Measurements from ENCODE around the gene TMEM42. TPM values are rescaled to one million over a fixed set of nuclear protein-coding genes. Genes with fewer than 3 reads are reported as not detected.

Gene TMEM42
- total and polyA plus RNA-seq, 4 donors: 12.0 to 24.6 (median 13.5) TPM

GRCh38 chr3:44903314-44903713 lies 41.6 kb downstream of the TMEM42 start:
- no peak for TF ChIP-seq CTCF (IDR thresholded peaks at IDR 0.05; ENCODE audit: control extremely low read depth, extremely low read depth)
- H3K36me3 ChIP-seq (ENCODE audit: control insufficient read depth in 4 of 4, insufficient read depth in 4 of 4, low read length in 4 of 4): no peaks in the 10 kb centered on the region
- ATAC-seq (ENCODE audit: insufficient read depth, low FRiP score): no peak
- DNase-seq: no peak
- no peak overlapping the region for H3K4me3 ChIP-seq
- peaks cover 0 to 3% (median 0%) of the 10 kb centered on the region in 5 donors for H3K4me1 ChIP-seq (ENCODE audit: control insufficient read depth in 5 of 5, insufficient read depth in 5 of 5, low read length in 5 of 5)
- H3K27me3 ChIP-seq (ENCODE audit: control insufficient read depth in 3 of 3, insufficient read depth in 3 of 3, low read length in 2 of 3): peaks cover 0 to 3% (median 0%) of the 10 kb centered on the region in 3 donors
- WGBS, 2 donors: 38 to 39% methylated on average over 2 of the region's 2 CpGs
- no peak overlapping the region for H3K27ac ChIP-seq (ENCODE audit: low read depth in 1 of 2, low read length in 1 of 2)
- no peak overlapping the region for H3K9ac ChIP-seq (ENCODE audit: insufficient read depth in 1 of 2, low read length in 2 of 2)
- H3K9me3 ChIP-seq (ENCODE audit: control insufficient read depth in 4 of 4, insufficient read depth in 3 of 4, low read length in 3 of 4): peaks cover 0 to 4% (median 0%) of the 10 kb centered on the region in 4 donors

DNA sequence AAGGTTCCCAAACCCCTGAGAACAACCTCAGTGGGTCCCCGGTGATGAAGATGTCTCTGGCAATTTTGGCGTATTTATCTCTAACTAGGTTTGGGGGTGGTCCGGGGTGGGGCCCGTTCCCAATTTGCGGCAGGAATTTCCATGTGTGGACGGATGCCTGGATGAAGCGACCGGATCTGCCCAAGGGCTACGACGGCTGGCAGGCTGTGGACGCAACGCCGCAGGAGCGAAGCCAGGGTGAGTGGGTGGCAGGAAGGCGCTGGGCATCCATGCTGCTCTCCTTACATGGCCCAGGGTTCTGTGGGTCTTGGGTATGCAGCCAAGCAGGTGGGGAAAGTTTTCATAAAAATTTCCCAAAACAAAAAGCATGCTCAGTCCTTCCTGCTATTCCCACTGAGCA lies 42.0 kb downstream of the TMEM42 start:
- H3K27me3 ChIP-seq (ENCODE audit: control insufficient read depth in 3 of 3, insufficient read depth in 3 of 3, low read length in 2 of 3): peaks cover 0 to 3% (median 0%) of the 10 kb centered on the region in 3 donors
- H3K27ac ChIP-seq (ENCODE audit: low read depth in 1 of 2, low read length in 1 of 2): no peak overlapping the region
- WGBS, 2 donors: 91 to 93% methylated on average over 15 of the region's 15 CpGs
- H3K9ac ChIP-seq (ENCODE audit: insufficient read depth in 1 of 2, low read length in 2 of 2): no peak overlapping the region
- ATAC-seq (ENCODE audit: insufficient read depth, low FRiP score): no peak
- DNase-seq: no peak
- no peaks in the 10 kb centered on the region for H3K36me3 ChIP-seq (ENCODE audit: control insufficient read depth in 4 of 4, insufficient read depth in 4 of 4, low read length in 4 of 4)
- no peak overlapping the region for H3K4me3 ChIP-seq
- TF ChIP-seq CTCF (IDR thresholded peaks at IDR 0.05; ENCODE audit: control extremely low read depth, extremely low read depth): no peak
- H3K4me1 ChIP-seq (ENCODE audit: control insufficient read depth in 5 of 5, insufficient read depth in 5 of 5, low read length in 5 of 5): peaks cover 0 to 3% (median 0%) of the 10 kb centered on the region in 5 donors
- H3K9me3 ChIP-seq (ENCODE audit: control insufficient read depth in 4 of 4, insufficient read depth in 3 of 4, low read length in 3 of 4): peaks cover 0 to 4% (median under 1%) of the 10 kb centered on the region in 4 donors

DNA sequence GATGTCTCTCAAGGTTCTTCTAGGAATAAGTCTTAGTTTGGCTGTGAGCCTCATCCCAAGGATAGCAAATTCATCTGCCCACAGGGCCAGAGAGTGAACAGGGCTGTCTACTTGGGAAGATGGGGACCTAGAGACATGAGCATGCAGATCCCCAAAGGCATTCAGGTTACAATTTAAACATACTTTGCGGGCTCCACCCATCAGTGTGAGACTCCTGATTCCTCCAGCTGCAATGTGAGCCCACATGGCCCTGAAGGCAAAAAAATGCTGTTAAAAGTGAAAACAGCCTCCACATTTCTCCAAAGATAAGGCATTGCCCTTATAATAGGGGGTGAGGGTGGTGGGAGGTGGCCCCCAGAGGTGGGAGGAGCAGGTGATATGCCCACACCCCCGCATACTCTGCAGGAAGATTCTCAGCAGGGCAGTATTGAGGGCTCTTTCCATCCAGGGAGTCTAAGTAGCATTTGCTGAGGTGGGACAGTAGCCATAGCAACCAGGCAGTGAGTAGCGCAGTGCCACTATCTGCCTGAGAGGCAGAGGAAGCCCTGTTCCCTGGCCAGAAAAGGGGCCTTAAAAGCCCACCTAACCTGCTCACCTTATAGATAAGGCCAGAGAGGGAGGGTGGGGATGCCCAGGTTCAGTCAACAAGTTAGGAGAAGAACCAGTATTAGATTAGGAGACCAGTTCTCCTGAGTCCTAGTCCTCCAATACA lies 43.9 kb downstream of the TMEM42 start:
- Histone ChIP-seq H3K27me3 (ENCODE audit: control insufficient read depth in 3 of 3, insufficient read depth in 3 of 3, low read length in 2 of 3) (peaks cover 0 to 3% (median 0%) of the 10 kb centered on the region in 3 donors), H3K36me3 (ENCODE audit: control insufficient read depth in 4 of 4, insufficient read depth in 4 of 4, low read length in 4 of 4) (no peaks in the 10 kb centered on the region), H3K27ac (ENCODE audit: low read depth in 1 of 2, low read length in 1 of 2) (no peak overlapping the region), H3K4me3 (no peak overlapping the region), H3K9ac (ENCODE audit: insufficient read depth in 1 of 2, low read length in 2 of 2) (no peak overlapping the region), H3K4me1 (ENCODE audit: control insufficient read depth in 5 of 5, insufficient read depth in 5 of 5, low read length in 5 of 5) (no peaks in the 10 kb centered on the region), H3K9me3 (ENCODE audit: control insufficient read depth in 4 of 4, insufficient read depth in 3 of 4, low read length in 3 of 4) (peaks cover 0 to 4% (median 1%) of the 10 kb centered on the region in 4 donors)
- ATAC-seq (ENCODE audit: insufficient read depth, low FRiP score): no peak
- no peak for DNase-seq
- 77 to 89% methylated on average over 3 of the region's 3 CpGs for WGBS, 2 donors
- TF ChIP-seq CTCF (IDR thresholded peaks at IDR 0.05; ENCODE audit: control extremely low read depth, extremely low read depth): no peak
